Right renal pelvis (tissue), 4 donors: ENCODE results near the gene FBXL13. TPM values are rescaled to one million over a fixed set of nuclear protein-coding genes. Genes with fewer than 3 reads are reported as not detected.
A peak's percentile ranks its signal among the peaks of the same experiment; 100 is the strongest.
"Not testable (repeated sequence)": the region's sequence is repeated elsewhere in the genome, so short reads cannot be mapped to it uniquely, and the experiment has no call there.

Experiments
- DNase-seq, 4 donors: peaks; one replicate each; pipeline ENCODE4 v3.0.0-alpha.2; 2013; ENCODE audit warnings: low read depth in 4 of 4, low spot score in 3 of 4, missing footprints in 1 of 4
- polyA plus RNA-seq, 4 donors: library from polyadenylated mRNA; unstranded; fragments of 120-200 nt; gene quantifications; one replicate each; pipeline ENCODE4 v1.2.1, GENCODE V29; 2013; ENCODE audit not compliant: insufficient read length in 4 of 4

FBXL13 gene
- polyA plus RNA-seq, 4 donors, result 2.0 to 3.7 (median 2.9) TPM

DNA sequence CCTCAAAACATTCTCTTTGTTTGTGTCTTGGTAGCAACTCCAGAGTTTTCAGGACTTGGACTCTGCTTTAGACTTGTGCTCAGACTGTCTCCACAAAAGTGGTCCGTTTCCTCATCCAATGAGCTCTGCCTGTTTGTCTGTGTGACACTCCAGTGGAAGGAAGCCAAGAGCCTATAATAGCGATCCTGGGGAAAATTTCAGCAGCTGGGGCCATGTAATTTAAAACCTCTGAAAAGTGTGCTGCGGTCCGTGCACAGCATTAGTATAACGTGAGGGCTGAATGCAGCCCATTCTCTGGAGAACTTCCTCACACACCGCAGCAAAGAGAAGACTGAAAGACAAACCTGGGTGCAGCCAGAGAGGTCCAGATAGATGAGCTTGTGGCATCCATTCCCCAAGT lies 161.9 kb downstream of the FBXL13 start, which contains the start of gene LRRC17:
TSS of gene LRRC17 (plus strand) at position 259 of the 400 bp plus-strand sequence. CDS start 20,914 bp downstream, outside the sequence.
- peak in 3 of 4 donors; percentile 72 to 86 (median 83) for DNase-seq

DNA sequence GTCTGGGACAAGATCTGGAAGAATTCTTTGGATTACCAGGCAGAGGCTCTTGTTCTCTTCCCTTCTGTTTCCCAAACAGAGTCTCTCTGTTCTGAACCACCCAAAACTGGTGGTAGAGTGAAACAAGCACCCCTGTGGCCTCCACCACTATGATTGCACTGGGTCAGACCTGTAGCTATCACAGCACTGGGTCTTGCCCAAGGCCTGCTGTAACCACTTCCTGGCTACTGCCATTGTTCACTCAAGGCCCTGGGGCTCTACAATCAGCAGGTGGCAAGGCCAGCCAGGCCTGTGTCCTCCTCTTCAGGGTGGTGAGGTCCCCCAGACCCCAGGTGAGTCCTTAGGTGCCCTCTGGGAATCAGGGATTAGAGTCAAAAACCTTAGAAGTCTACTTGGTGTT lies 165.9 kb downstream of the FBXL13 start:
- no peak for DNase-seq

DNA sequence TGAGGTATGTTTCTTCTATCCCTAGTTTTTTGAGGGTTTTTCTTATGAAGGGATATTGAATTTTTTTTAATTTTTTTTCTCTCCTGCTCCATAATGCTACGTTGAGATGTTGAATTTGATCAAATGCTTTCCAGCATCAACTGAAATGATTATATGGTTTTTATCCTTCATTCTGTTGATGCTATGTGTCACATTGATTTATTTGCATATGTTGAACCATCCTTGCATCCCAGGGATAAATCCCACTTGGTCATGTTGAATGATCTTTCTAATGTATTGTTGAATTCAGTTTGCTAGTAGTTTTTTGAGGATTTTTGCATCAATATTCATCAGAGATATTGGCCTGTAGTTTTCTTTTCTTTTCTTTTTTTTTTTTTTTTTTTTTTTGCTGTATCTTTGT lies 171.0 kb downstream of the FBXL13 start:
- not testable (repeated sequence) for DNase-seq

DNA sequence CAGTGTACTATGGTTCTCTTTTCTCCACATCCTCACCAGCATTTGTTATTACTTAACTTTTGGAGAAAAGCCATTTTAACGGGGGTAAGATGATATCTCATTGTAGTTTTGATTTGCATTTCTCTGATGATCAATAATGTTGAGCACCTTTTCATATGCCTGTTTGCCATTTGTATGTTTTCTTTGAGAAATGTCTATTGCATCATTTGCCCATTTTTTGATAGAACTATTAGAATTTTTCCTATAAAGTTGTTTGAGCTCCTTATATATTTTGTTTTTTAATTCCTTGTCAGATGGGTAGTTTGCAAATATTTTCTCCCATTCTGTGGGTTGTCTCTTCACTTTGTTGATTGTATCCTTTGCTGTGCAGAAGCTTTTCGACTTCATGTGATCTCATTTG lies 172.5 kb downstream of the FBXL13 start:
- DNase-seq, result not testable (repeated sequence)

DNA sequence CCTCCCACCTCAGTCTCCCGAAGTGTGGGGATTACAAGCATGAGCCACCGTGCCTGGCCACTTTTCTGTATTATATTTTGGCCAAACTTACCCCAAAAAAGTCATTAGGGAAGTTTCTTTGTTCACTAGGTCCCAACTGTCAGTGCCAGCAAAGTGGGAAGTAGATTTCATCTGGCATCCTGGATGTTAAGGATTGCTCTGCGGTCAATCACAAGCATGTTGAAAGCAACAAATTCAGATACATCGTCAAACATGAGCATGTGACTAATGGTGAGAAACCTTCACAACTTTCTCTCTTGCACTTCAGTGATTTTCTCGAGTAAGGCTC lies 176.1 kb downstream of the FBXL13 start:
- DNase-seq, result no peak

DNA sequence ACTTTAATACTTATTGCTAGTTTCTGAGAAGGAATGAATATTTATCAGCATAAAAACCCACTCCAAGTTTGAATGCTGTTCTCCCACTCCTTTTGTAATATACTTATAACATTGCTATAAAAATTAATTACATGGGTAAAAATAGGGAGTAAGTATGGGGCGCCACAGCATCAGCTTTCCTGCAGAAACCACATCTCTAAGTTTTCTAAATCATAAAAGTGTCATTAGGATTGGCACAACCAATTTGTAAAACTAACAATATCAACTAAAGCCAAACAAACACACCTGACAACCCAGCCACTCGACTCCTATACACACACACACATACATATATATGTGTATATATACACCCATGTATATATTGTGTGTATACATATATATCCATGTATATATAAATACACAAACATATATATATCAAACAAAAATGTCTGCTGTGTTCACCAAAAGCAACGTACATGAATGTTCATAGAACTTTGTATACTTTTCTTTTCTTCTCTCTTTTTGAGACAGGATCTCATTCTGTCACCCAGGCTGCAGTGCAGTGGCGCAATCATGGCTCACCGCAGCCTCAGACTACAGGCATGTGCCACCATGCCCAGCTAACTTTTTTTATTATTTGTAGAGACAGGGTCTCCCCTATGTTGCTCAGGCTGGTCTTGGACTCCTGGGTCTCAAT lies 176.6 kb downstream of the FBXL13 start:
- no peak for DNase-seq

DNA sequence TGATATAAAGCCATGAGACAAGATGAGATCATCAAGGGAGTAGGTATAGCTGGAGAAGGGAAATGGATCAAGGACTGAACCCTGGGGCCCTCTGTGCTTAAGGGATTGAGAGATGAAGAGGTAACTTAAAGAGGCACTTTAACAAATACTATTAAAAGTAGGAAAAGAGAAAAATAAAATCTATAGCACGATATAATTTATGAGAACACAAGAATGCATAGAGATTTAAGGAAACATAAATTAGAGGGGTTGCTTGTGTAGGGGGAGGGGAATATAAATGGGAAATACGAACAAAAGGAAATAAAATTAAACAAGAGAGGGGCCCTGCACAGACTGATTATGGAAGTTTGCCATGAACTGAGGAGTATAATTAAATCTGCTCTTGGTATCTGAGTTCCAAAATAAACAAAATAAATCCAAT lies 177.4 kb downstream of the FBXL13 start:
- DNase-seq, result peak in 3 of 4 donors; percentile 50 to 69 (median 58)

DNA sequence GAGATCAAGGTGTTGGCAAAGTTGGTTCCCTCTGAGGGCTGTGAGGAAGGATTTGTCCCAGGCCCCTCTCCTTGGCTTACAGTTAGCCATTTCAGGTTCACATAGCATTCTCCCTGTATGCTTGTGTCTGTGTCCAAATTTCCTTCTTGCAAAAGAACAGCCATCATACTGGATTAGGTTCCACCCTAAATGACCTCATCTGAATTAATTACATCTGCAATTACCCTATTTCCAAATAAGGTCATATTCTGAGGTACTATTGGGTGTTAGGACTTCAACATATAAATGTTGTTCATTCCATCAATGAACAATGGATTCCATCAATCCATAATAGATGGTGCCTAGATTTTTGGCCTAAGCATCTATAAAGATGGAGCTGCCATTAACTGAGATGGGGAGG lies 178.0 kb downstream of the FBXL13 start:
- DNase-seq, result no peak

DNA sequence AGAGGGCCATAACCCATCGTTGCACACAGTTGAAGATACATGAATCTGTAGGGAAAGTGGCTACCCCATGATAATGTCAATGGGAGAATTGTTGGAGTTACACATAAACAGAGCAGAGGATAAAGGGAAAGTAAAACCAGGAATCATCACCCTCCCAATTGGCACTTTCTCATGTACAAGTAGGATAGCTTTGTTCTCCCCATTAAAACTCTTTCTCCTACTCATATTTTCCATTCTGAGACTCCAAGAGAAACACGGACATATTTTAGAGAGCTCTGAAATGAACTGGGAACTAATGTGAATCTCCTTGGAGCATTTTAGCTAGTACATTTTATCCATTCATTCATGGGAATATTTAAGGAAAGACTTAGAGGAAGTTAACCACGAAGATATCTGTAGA lies 179.0 kb downstream of the FBXL13 start:
- DNase-seq, result no peak

DNA sequence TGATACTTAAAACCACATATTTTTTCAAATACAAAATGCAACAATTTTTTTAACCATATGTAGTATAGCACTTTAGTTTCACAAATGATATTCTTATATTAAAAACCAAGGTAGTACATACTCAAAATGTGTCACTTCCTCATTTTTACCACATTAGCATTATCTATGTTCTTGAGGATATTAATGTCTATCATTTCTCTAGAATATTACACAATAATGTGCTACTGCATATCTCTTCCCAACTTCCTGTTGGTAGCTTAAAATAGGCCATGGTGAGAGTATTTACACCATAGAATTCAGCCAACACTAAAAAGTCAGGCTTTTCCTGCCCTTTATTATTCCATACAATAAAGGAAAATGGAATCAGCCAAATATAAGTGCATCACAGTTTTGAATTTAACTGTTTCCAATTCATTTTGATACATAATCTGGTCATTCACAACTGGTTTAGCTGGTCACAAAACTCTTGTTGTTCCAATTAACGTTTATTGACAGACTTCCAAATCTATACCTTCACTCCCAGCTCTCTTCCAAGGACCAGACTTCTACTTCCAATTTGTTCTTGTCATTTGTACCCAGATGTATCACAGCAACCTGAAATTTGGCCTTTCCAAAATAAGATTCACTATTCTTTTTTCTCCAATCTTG lies 181.8 kb downstream of the FBXL13 start:
- no peak for DNase-seq

DNA sequence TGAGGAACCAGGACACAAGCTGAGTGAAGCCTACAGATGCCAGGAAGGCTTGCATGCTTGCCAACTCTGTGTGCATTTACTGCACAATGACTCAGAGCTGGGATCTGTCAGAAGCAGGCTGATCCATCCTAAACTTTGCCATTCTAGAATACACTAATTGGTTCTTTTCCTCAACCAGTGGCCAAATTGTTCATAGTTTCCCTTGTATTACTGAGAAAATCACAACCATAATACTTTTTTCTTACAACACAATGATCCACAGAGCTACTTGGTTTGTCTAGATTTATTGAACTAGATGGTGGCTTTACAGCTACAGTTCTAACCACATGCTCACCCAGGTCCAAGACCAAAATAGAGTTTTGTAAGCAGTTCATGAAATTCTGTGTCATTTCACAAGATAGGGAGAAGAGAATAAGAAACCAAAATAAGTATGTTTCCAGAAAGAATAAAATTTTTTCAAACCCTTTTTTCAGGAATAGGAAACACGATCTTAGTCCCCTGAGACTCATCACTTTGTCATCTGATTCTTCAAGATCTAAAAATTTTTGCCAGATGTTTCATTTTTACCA lies 182.8 kb downstream of the FBXL13 start:
- DNase-seq, result no peak

DNA sequence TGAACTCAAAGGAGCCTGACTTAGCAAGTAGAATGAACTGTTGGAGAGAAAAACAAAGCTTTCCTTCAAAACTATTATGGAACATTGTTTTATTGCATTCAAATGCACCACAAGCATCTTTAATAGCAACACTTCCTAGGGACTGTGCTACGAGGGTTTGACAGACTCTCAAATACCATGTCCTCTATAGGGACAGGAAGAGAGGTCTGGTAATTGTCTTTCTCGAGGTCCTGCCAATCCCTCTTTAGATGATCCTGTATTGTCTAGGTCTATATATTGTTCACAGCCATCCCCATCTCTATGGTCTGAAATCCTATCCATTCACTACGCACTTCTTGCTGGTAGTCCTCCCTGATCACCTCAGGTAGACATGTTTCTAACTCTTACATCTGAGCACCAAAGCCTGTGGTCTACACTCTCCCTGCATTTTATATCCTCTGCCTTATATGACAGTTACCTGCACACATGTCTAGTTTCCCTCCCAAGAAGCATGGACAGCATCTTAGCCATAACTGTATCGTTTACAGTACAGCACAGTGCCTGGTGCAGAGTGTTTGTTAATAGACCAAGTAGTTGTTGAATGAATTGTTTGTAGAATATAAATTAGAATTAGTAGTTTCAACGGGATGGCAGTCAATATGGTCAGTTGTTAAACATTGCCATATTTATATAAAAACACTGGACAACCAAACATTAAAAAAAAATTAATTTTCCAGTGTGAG lies 183.5 kb downstream of the FBXL13 start:
- DNase-seq, result no peak

DNA sequence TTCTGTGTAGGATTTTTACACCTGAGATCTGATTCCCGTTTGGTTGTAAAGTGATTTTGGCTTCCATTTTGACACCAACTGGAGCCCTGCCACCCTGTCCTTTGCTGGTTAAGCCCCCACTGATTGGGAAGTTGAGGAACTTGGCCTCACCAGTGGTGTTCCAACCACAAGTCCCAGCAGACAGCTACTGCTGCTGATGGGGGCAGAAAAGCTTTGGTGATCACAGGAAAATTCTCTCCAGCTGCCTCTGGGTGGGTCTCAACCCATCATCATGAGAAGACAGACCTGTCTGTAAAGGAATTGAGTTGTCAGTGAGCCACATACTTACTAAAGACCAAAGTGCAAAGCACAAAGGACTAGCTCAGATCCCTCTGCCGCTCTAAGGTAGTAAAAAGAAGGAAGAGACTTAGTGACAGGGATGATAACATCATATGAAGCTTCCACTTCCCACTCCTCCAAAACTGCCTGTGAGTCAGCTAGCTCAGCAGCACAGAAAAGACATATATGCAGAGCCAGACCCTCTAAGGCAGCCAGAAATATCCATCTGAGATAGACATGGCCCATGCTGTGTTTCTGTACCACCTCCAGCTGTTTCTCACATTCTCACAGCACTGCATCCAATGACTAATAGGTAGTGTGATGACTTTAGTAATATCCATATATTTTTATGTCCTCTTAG lies 184.2 kb downstream of the FBXL13 start:
- no peak for DNase-seq

DNA sequence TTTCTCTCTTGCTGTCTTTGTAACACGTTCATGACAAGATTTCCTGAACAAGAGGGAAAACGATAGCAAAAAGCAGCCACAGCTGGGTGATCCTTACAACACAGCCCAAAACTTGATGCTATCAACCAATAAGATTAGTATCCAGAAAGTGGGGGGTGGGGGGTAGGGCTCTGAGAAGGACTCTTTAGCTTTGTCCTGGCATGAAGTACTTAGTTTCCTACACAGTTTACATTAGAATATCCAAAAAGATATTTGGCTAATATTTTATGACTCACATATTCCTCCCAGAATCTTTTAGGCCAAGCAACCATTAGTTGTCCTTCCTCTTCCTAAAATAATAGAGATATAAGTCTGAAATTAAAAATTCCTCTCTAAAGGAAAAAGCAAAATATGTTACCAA lies 184.7 kb downstream of the FBXL13 start:
- no peak for DNase-seq

DNA sequence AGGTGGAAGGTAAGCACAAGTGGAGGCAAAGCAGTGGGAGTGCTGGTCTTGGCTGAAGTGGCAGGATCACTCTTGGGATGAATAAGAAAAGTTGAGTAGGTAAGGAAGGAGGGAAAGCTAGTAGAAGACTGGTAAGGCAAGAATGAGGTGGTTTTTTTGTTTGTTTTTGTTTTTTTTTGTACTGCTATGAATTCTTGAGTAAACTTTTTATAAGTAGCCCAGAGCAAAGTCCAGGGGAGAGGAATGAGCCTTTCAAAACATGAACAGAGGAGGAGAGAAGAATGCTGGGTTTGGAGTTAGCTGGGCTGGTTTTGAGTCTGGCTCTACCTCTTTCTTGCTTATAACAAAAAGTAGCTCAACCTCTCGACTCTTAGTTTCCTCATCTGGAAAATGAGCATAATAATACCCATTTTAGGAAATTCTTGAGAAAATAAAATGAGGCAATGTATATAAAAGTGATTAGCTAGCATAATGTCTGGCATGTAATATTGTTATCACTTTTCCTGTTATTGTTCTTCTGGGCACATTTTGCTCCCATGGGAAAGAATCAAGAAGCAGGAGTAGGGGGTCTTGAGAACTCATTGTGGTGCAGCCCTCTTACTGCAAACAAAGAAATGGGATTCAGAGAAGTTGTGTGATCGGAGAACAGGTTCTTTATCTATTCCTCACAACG lies 185.9 kb downstream of the FBXL13 start:
- DNase-seq, result no peak

DNA sequence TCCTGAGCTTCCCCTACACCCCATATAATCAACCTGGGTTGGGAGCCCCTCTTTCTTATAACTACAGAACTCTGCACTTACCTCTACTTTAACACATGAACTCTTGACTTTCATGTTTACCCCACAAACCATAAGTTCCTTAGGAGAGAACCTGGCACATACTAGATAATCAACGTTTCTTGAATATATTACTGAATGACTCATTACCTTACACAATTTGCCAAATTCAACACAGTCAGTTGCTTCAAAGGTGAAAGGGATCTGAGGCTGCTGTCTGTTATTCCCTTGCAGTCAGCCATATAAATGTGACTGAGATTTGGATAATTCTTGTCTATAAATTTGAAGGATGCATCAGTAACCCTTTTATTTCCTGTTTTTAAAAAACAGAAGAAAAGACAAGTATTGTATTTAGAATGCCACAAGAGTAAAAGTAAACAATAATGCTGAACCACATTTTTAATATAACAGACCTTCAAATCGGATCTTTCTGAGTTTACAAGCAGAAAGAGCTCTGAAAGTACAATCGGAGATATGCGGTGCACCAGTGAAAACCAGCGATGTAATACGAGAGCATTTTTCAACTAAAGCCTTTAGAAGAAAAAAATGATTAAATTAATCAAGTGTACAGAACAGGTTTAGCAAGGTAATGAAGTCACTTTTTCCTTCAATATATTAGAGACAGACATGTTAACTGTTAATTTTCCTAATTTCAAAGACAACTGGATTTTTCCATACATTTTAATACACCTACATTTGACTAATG lies 191.3 kb downstream of the FBXL13 start:
- DNase-seq, result no peak

DNA sequence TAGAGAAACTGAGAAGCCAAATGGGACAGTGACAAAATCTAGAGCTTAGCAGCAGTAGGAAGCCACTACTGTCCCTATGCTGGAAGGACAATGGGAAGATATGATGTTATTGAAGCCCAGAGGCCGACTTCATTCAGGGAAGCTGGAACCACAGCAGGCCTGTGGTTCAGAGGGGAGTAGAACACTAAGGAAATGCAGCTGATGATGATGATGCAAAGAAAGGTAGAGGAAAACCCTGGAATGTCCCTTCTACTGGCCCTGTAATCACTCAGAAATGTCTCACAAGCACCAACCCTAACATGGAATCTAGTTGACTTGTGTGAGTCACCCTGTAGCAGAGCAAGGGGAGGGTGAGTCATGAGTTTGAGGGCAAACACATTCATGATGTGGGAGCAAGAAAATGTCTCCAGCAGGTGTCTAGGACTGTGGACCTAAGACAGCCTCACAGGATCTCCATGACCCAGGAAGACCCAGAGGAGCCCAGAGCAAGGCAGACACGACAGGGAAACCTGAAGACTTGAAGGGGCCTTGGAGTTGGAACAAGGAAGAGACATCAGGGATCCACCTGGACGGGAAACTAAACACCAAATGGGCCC lies 198.8 kb downstream of the FBXL13 start:
- DNase-seq, result no peak

DNA sequence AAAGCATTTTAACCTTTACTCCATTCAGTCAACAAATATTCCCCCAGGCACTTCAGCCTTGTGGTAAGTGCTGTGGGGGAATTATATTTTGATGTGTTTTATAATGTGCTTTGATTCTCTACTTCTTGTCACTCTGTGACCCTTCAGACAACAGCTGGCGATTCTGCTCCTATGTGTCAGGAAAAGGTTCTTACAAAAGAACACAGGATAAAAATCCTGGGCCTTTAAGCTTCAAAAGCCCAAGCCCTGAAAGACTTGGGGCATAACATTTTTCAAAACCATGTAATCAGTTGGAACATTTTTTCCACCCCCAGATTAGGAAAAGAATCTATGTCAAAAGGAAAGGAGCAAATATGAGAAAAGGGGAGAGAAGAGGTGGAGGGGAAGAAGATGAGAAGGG lies 199.6 kb downstream of the FBXL13 start:
- DNase-seq, result no peak

DNA sequence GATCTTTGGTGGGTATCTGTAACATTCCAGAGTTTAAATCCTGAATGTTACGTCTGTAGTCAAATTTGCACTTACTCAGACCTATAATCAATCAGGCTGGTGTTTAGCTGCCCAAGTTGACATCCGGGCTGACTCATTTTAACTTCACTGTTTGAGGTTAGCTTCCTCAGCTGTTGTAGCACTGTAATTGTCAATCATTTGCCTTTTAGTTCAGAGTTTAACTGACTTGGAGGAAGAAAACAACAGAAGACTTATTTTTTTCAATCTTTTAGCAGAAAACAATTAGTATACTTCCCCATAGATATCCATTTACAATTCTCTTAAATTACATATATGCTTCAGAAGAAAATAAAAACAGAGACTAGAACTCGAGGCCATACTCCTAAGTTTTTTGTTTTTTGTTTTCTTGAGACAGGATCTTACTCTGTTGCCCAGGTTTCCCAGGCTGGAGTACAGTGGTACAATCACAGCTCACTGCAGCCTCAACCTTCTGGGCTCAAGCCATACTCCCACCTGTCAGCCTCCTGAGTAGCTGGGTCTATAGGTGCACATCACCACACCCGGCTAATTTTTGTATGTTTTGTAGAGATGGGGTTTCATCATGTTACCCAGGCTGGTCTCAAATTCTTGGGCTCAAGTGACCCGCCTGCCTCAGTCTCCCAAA lies 200.3 kb downstream of the FBXL13 start:
- no peak for DNase-seq
